GM12891 (cell line): Measurements from ENCODE around the gene SHPK. TPM values are rescaled to one million over a fixed set of nuclear protein-coding genes. Genes with fewer than 3 reads are reported as not detected.

Source experiments
- DNase-seq: peaks from one replicate; pipeline ENCODE4 v3.0.0; 2011; ENCODE audit warnings: low spot score; ENCODE audit not compliant: insufficient read length
- FAIRE-seq: peaks from 2 replicates; lab custom pipeline; 2011; peaks lifted over from hg19 to GRCh38; lab: Jason Lieb, UNC
- PAX5 ChIP-seq: IDR thresholded peaks from 2 replicates; pipeline ENCODE4 v1.6.1; 2011; ENCODE audit warnings: low read length, moderate library complexity, mild to moderate bottlenecking; ENCODE audit not compliant: insufficient read depth, severe bottlenecking
- POLR2A ChIP-seq: IDR thresholded peaks from 2 replicates; pipeline ENCODE4 v1.6.1; 2011; ENCODE audit warnings: low read depth, low read length, control low read depth
- POLR2AphosphoS5 ChIP-seq: IDR thresholded peaks from 2 replicates; pipeline ENCODE4 v1.6.1; 2011; ENCODE audit warnings: low read depth, low read length, control low read depth
- POU2F2 ChIP-seq: IDR thresholded peaks from 2 replicates; pipeline ENCODE4 v1.6.1; 2011; ENCODE audit warnings: low read depth, mild to moderate bottlenecking, control low read depth, low read length, moderate library complexity
- SPI1 ChIP-seq: IDR thresholded peaks from 2 replicates; pipeline ENCODE4 v1.6.1; 2011; ENCODE audit warnings: low read depth, low read length, control low read depth
- TAF1 ChIP-seq: IDR thresholded peaks from 2 replicates; pipeline ENCODE4 v1.6.1; 2011; ENCODE audit warnings: low read depth, low read length, control low read depth
- polyA plus RNA-seq: library from polyadenylated mRNA; unstranded; fragments of >200 nt; gene quantifications from one replicate; pipeline ENCODE4 v1.2.1, GENCODE V29; 2012; ENCODE audit warnings: low read depth, missing spikeins, inconsistent platforms; ENCODE audit not compliant: missing spikeins

SHPK gene, protein sequence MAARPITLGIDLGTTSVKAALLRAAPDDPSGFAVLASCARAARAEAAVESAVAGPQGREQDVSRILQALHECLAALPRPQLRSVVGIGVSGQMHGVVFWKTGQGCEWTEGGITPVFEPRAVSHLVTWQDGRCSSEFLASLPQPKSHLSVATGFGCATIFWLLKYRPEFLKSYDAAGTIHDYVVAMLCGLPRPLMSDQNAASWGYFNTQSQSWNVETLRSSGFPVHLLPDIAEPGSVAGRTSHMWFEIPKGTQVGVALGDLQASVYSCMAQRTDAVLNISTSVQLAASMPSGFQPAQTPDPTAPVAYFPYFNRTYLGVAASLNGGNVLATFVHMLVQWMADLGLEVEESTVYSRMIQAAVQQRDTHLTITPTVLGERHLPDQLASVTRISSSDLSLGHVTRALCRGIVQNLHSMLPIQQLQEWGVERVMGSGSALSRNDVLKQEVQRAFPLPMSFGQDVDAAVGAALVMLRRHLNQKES
- polyA plus RNA-seq: 5.2 TPM

GRCh38 chr17:3636154-3636907 lies at the start of gene SHPK, which contains the start of gene CTNS:
Gene SHPK, minus strand, starts transcription at chr17:3636250. Its CDS starts 31 bp downstream, at chr17:3636219.
Gene CTNS, plus strand, starts transcription at chr17:3636760. Its CDS starts 3,447 bp downstream, at chr17:3640207.
- TF ChIP-seq POU2F2 (no peak), SPI1 (no peak), PAX5 (no peak), POLR2A (peak; percentile 74), TAF1 (peak; percentile 70; the same call in 1 of the 2 replicates), POLR2AphosphoS5 (no peak)
- FAIRE-seq (peak; percentile 94), DNase-seq (peak; percentile 100)

GRCh38 chr17:3685174-3685573 lies 49.1 kb upstream of the SHPK start:
- TF ChIP-seq POU2F2 (no peak), SPI1 (no peak), POLR2A (no peak), TAF1 (no peak)
- FAIRE-seq: no peak
- DNase-seq: no peak

- DNase-seq (peak; percentile 92), FAIRE-seq (peak; percentile 95)
- TF ChIP-seq POLR2AphosphoS5: no peak
- no peak for TF ChIP-seq PAX5
- peak; percentile 42; the same call in 1 of the 2 replicates for TF ChIP-seq POU2F2
Measured at GRCh38 chr17:3683054-3683511, 47.0 kb upstream of the SHPK start.

DNA sequence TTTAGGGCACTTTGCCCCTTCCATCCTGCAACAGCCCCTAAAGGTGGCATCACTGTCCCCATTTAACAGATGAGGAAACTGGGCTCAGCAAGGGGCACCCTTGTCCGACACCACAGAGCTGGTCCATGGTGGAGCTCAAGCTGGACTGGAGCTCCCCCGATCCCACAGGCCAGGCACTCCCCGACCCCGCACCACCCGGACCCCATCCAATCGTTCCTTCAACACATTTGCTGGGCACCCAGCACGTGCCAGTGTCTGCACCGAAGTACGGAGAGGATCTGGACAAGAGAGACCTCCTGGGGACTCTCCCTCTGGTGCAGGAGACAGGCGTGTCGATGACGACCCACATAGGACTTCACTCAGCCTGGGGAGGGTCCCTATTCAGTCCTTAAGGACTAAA lies 46.0 kb upstream of the SHPK start:
- FAIRE-seq (no peak), DNase-seq (no peak)
- TF ChIP-seq PAX5: no peak
- no peak for TF ChIP-seq POU2F2
- no peak for TF ChIP-seq TAF1
- TF ChIP-seq POLR2A: no peak
- TF ChIP-seq SPI1: no peak

DNA sequence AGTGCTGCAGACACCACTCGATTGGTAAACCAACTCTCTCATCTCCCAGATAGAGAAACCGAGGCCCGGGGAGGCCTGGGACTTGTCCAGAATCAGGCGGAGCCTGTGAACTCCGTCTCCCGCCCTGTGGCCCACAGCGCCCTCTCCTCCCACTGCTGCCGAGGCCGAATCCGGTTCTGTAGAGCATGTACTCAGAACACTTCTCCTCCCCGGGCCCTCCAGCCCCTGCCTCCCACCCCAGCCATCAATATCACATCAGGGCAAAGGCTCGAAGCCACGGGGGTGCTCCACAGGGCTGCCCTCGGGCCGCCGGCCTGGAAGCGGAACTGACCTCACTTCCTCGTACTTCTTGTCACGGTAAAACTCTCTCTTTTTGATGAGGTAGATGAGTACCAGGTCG lies 45.5 kb upstream of the SHPK start:
- DNase-seq (no peak), FAIRE-seq (no peak)
- TF ChIP-seq POLR2A (no peak), PAX5 (no peak), POLR2AphosphoS5 (no peak), TAF1 (no peak), POU2F2 (no peak), SPI1 (no peak)

- DNase-seq (no peak), FAIRE-seq (no peak)
- TF ChIP-seq PAX5 (no peak), POLR2A (no peak), SPI1 (no peak), POLR2AphosphoS5 (no peak), POU2F2 (no peak), TAF1 (no peak)
Measured at GRCh38 chr17:3681057-3681456, 45.0 kb upstream of the SHPK start.

DNA sequence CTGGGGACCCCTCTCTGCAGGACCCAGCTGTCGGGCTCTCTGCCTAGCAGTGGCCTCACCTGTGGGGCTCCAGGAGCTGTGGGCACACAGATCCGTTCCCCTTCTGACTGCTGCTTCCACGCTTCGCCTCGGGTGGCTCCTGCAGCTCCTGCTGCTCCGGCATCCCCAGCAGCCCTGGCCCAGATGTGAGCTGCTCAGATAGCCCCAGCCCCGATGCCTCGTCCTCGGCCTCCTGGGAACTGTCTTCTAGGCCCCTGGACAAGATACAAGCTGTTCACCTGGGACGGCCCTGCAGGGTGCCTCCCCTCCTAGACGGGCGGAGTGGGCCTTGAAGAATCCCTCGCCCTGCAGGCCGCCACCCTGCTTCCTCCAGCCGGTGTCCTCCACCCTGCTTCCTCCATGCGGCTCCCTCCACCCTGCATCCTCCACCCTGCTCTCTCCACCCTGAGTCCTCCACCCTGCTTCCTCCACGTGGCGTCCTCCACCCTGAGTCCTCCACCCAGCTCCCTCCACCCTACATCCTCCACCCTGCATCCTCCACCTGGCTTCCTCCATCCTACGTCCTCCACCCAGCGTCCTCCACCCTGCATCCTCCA lies 43.6 kb upstream of the SHPK start:
- TF ChIP-seq TAF1 (no peak), POLR2AphosphoS5 (no peak), POU2F2 (no peak), SPI1 (no peak), POLR2A (no peak), PAX5 (no peak)
- DNase-seq (no peak), FAIRE-seq (no peak)

DNA sequence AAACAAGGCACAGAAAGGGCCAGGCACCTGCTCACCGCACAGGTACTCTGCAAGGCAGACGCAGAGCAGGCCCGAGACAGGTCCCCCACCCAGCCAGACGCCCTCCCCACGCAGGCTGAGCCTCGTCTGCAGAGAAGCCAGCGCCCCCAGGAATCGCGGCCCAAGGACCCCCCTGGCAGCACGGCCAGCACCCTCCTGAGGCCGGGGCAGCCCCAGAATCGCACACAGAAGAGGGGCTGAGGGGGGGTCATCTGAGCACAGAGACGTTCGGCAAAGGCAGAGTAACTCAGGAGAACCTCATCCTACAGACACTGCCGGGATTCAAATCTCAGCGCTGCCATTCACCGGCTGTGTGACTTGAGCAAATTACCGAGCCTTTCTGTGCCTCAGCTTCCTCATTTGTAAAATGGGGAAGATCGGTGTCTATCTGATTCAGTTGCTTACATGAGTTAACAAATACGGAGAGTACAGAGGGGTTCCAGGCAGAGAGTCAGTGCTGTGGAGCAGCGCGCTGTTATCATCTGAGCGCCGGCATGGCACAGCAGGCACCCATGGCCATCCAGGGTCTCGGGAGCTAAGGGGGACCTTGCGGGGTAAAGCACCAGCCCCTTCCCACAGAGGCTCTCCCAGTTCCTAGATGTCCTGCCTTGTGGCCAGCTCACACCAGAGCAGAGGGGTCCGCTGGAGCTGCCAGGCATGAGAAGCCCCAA lies 42.9 kb upstream of the SHPK start:
- FAIRE-seq (no peak), DNase-seq (no peak)
- no peak for TF ChIP-seq POU2F2
- no peak for TF ChIP-seq TAF1
- no peak for TF ChIP-seq SPI1
- TF ChIP-seq POLR2AphosphoS5: no peak
- TF ChIP-seq POLR2A: no peak
- no peak for TF ChIP-seq PAX5

DNA sequence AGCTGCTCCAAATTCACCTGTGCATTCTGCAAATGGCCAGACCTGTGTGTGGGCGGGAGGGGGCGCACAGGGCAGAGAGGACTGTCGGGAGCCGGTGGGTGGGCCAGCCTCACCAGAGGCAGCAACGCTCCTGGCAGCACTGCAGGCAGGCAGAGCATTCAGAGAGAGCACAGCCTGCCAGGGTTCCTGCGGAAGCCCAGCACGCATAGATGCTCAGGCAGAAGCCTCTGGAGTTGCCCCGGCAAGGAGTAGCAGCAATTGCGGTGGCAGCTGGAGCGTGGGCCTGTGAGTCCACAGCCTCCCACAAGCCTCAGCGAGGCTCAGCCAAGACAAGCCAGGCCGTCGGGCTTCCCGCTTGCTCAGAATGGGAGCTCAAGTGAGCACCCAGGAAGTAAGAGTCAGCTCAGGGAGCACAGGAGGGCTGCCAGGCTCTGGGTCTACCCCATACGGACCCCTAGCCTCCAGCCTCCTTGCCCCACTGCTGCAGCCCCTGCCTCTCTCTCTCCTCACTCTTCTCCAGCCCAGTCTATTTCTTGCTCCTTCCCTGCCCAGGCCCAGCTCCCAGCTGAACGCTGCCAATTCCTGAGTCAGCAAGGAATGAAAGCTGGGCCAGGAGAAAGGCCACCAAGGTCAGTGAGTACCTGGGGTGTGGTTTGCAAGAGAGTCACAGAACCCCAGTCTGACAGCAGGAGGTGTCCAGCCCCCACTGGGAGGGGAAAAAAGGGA lies 42.2 kb upstream of the SHPK start:
- TF ChIP-seq PAX5 (no peak), POLR2AphosphoS5 (no peak), POLR2A (no peak), POU2F2 (no peak), TAF1 (no peak), SPI1 (no peak)
- DNase-seq: no peak
- no peak for FAIRE-seq
